ENCODE data around the gene TRIM29.

Gene TRIM29

GRCh38 chr11:120134106-120134930, 3.6 kb downstream of the TRIM29 start:
- H3K4me3 ChIP-seq (ENCODE audit: low read depth in 1 of 2, low read length in 2 of 2): no peak overlapping the region
- no peaks in the 10 kb centered on the region for H3K27me3 ChIP-seq (ENCODE audit: low read depth, low read length)
- no peaks in the 10 kb centered on the region for H3K36me3 ChIP-seq (ENCODE audit: control insufficient read depth in 1 of 2, insufficient read depth in 2 of 2, low read length in 2 of 2)
- no peaks in the 10 kb centered on the region for H3K4me1 ChIP-seq (ENCODE audit: control insufficient read depth in 1 of 2, insufficient read depth in 2 of 2, low read length in 2 of 2)
- H3K27ac ChIP-seq (ENCODE audit: low read length): no peak overlapping the region
- no peaks in the 10 kb centered on the region for H3K9me3 ChIP-seq (ENCODE audit: control insufficient read depth in 1 of 2, low read length in 2 of 2)

DNA sequence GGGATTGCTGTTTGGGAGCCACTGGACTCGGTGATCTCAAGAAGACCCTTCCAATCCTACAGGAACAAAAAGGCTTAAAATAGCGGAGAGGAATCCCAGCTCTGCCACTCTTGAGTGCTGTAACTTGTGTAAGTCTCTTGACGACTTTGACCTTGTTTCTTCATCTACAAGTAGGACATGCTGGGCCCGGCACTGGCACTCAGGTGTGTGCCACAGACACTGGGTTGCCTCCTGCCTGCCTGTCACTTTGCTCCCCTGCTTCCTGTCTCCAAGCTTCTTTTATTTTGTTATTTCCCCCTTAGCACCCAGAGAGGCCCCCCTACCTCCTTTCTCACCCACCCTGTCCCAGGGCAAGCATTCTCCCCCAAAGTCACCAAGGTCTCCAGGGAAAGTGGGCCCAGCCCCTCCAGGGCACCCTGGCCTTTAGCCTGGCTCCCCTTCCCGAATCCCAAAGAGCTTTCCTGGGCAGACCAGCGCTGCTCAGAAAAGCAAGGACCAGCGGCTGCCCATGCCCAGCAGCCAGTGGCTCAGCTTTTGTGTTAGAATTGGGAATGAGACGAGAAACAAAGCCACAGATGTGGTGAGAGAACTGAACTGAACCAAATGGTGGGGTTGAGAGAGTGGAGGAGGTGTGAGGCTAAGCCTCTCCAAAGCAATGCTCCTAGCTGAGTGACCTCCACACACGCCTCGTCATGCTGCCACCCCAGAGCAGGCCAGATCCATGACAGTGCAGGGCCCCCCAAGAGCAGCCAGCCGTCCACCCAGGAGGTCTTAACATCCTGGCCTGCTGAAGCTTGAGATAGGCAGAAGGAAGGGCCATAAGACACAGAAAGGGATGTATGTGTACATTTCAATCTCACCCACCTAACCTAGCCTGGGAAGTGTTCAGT, 4.5 kb downstream of the TRIM29 start:
- no peak overlapping the region for H3K27ac ChIP-seq (ENCODE audit: low read length)
- no peaks in the 10 kb centered on the region for H3K36me3 ChIP-seq (ENCODE audit: control insufficient read depth in 1 of 2, insufficient read depth in 2 of 2, low read length in 2 of 2)
- no peaks in the 10 kb centered on the region for H3K4me1 ChIP-seq (ENCODE audit: control insufficient read depth in 1 of 2, insufficient read depth in 2 of 2, low read length in 2 of 2)
- H3K27me3 ChIP-seq (ENCODE audit: low read depth, low read length): no peaks in the 10 kb centered on the region
- no peaks in the 10 kb centered on the region for H3K9me3 ChIP-seq (ENCODE audit: control insufficient read depth in 1 of 2, low read length in 2 of 2)
- H3K4me3 ChIP-seq (ENCODE audit: low read depth in 1 of 2, low read length in 2 of 2): no peak overlapping the region

DNA sequence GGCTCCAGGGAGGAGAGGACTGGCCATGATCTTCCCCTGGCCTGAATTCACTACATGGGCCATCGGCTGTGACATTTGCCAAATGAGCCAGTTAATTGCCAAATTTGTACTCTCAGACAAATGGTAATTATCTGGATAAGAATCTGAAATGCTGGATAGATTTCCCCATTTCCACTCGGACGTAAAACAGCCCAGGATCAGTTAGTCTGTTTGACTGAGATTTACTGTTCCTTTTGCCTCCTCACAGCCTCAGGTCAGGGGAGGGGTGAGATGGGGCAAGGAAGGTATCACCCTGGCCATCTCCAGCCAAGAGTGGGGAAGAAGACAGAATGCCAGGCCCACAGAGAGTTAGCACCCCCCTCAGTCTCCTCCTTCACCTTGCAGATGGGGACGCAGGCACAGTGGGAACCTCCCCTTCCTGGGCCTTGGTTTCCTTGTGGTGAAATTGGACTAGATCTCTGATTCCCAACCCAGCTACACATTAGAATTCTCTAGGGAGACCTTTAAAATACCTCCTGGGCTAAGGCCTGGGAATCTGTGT, 5.2 kb downstream of the TRIM29 start:
- Histone ChIP-seq H3K27ac (ENCODE audit: low read length) (no peak overlapping the region), H3K36me3 (ENCODE audit: control insufficient read depth in 1 of 2, insufficient read depth in 2 of 2, low read length in 2 of 2) (no peaks in the 10 kb centered on the region), H3K9me3 (ENCODE audit: control insufficient read depth in 1 of 2, low read length in 2 of 2) (no peaks in the 10 kb centered on the region), H3K27me3 (ENCODE audit: low read depth, low read length) (no peaks in the 10 kb centered on the region), H3K4me1 (ENCODE audit: control insufficient read depth in 1 of 2, insufficient read depth in 2 of 2, low read length in 2 of 2) (no peaks in the 10 kb centered on the region), H3K4me3 (ENCODE audit: low read depth in 1 of 2, low read length in 2 of 2) (no peak overlapping the region)

GRCh38 chr11:120131941-120132644, 5.8 kb downstream of the TRIM29 start:
- H3K27ac ChIP-seq (ENCODE audit: low read length): no peak overlapping the region

GRCh38 chr11:120130991-120131760, 6.7 kb downstream of the TRIM29 start:
- no peaks in the 10 kb centered on the region for H3K9me3 ChIP-seq (ENCODE audit: control insufficient read depth in 1 of 2, low read length in 2 of 2)
- no peak overlapping the region for H3K27ac ChIP-seq (ENCODE audit: low read length)
- no peaks in the 10 kb centered on the region for H3K4me1 ChIP-seq (ENCODE audit: control insufficient read depth in 1 of 2, insufficient read depth in 2 of 2, low read length in 2 of 2)
- H3K4me3 ChIP-seq (ENCODE audit: low read depth in 1 of 2, low read length in 2 of 2): no peak overlapping the region
- no peaks in the 10 kb centered on the region for H3K36me3 ChIP-seq (ENCODE audit: control insufficient read depth in 1 of 2, insufficient read depth in 2 of 2, low read length in 2 of 2)
- no peaks in the 10 kb centered on the region for H3K27me3 ChIP-seq (ENCODE audit: low read depth, low read length)

More at GRCh38 chr11:120131941-120132644, 5.8 kb downstream of the TRIM29 start:
- Histone ChIP-seq H3K4me3 (ENCODE audit: low read depth in 1 of 2, low read length in 2 of 2) (no peak overlapping the region), H3K36me3 (ENCODE audit: control insufficient read depth in 1 of 2, insufficient read depth in 2 of 2, low read length in 2 of 2) (no peaks in the 10 kb centered on the region), H3K27me3 (ENCODE audit: low read depth, low read length) (no peaks in the 10 kb centered on the region), H3K4me1 (ENCODE audit: control insufficient read depth in 1 of 2, insufficient read depth in 2 of 2, low read length in 2 of 2) (no peaks in the 10 kb centered on the region), H3K9me3 (ENCODE audit: control insufficient read depth in 1 of 2, low read length in 2 of 2) (no peaks in the 10 kb centered on the region)

GRCh38 chr11:120130176-120130980, 7.5 kb downstream of the TRIM29 start:
- H3K4me3 ChIP-seq (ENCODE audit: low read depth in 1 of 2, low read length in 2 of 2): no peak overlapping the region
- H3K36me3 ChIP-seq (ENCODE audit: control insufficient read depth in 1 of 2, insufficient read depth in 2 of 2, low read length in 2 of 2): no peaks in the 10 kb centered on the region
- no peaks in the 10 kb centered on the region for H3K9me3 ChIP-seq (ENCODE audit: control insufficient read depth in 1 of 2, low read length in 2 of 2)
- H3K4me1 ChIP-seq (ENCODE audit: control insufficient read depth in 1 of 2, insufficient read depth in 2 of 2, low read length in 2 of 2): no peaks in the 10 kb centered on the region
- H3K27ac ChIP-seq (ENCODE audit: low read length): no peak overlapping the region
- no peaks in the 10 kb centered on the region for H3K27me3 ChIP-seq (ENCODE audit: low read depth, low read length)

GRCh38 chr11:120129570-120129969, 8.3 kb downstream of the TRIM29 start:
- no peaks in the 10 kb centered on the region for H3K27me3 ChIP-seq (ENCODE audit: low read depth, low read length)
- H3K9me3 ChIP-seq (ENCODE audit: control insufficient read depth in 1 of 2, low read length in 2 of 2): no peaks in the 10 kb centered on the region
- no peaks in the 10 kb centered on the region for H3K4me1 ChIP-seq (ENCODE audit: control insufficient read depth in 1 of 2, insufficient read depth in 2 of 2, low read length in 2 of 2)
- no peak overlapping the region for H3K27ac ChIP-seq (ENCODE audit: low read length)
- no peak overlapping the region for H3K4me3 ChIP-seq (ENCODE audit: low read depth in 1 of 2, low read length in 2 of 2)
- H3K36me3 ChIP-seq (ENCODE audit: control insufficient read depth in 1 of 2, insufficient read depth in 2 of 2, low read length in 2 of 2): no peaks in the 10 kb centered on the region

- no peak overlapping the region for H3K4me3 ChIP-seq (ENCODE audit: low read depth in 1 of 2, low read length in 2 of 2)
These were observed 9.4 kb downstream of the TRIM29 start for GRCh38 chr11:120128392-120129119.

DNA sequence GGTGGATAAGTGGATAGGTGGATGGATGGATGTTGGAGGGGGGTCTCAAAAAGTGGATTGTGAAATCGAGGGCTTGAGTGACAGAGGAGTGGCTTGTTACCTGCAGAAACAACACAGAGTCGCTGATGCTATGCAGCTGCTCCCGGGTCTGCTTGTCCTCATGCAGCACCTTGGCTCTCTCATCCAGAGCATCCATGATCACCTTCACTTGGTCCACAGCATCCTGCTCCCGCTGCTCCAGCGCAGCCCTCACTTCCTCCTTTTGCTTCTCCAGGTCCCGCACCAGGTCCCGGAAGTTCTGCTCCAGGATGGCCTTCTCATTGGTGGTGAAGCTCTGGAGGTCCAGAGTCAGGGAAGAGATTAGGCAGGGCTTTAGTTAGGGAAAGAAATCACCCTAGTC, 10.7 kb downstream of the TRIM29 start:
- H3K4me3 ChIP-seq (ENCODE audit: low read depth in 1 of 2, low read length in 2 of 2): no peak overlapping the region
- H3K9me3 ChIP-seq (ENCODE audit: control insufficient read depth in 1 of 2, low read length in 2 of 2): no peaks in the 10 kb centered on the region
- no peak overlapping the region for H3K27ac ChIP-seq (ENCODE audit: low read length)
- H3K36me3 ChIP-seq (ENCODE audit: control insufficient read depth in 1 of 2, insufficient read depth in 2 of 2, low read length in 2 of 2): no peaks in the 10 kb centered on the region
- H3K4me1 ChIP-seq (ENCODE audit: control insufficient read depth in 1 of 2, insufficient read depth in 2 of 2, low read length in 2 of 2): no peaks in the 10 kb centered on the region
- H3K27me3 ChIP-seq (ENCODE audit: low read depth, low read length): no peaks in the 10 kb centered on the region

More at GRCh38 chr11:120128392-120129119, 9.4 kb downstream of the TRIM29 start:
- Histone ChIP-seq H3K36me3 (ENCODE audit: control insufficient read depth in 1 of 2, insufficient read depth in 2 of 2, low read length in 2 of 2) (no peaks in the 10 kb centered on the region), H3K27ac (ENCODE audit: low read length) (no peak overlapping the region), H3K4me1 (ENCODE audit: control insufficient read depth in 1 of 2, insufficient read depth in 2 of 2, low read length in 2 of 2) (no peaks in the 10 kb centered on the region), H3K9me3 (ENCODE audit: control insufficient read depth in 1 of 2, low read length in 2 of 2) (no peaks in the 10 kb centered on the region), H3K27me3 (ENCODE audit: low read depth, low read length) (no peaks in the 10 kb centered on the region)
